K562 (cell line): ENCODE results near the gene CDKN2C. TPM values are rescaled to one million over a fixed set of nuclear protein-coding genes. Genes with fewer than 3 reads are reported as not detected.

Experiments used
- ARID1B ChIP-seq: fragments of 450-650 bp; IDR thresholded peaks from 2 replicates; pipeline ENCODE4 v1.6.1; 2016; ENCODE audit warnings: antibody characterized with exemption, mild to moderate bottlenecking, inconsistent platforms
- CHD1 ChIP-seq: fragments of 200-600 bp; sonication (generic); IDR thresholded peaks from one replicate; pipeline ENCODE4 v1.6.1; 2012; ENCODE audit warnings: mild to moderate bottlenecking, moderate library complexity, low read length, inconsistent platforms
- HDAC1 ChIP-seq, 2 experiments: fragments of 450-650 bp; IDR thresholded peaks; 2 replicates each; pipeline ENCODE4 v1.6.1; 2016 to 2017; ENCODE audit warnings: inconsistent platforms in 1 of 2, mild to moderate bottlenecking in 1 of 2, moderate library complexity in 1 of 2
- MAZ ChIP-seq, 2 experiments: fragments of 450-650 bp in 1 of 2; sonication (generic) in 1 of 2; formaldehyde crosslinking; IDR thresholded peaks in 1 of 2; conservative IDR thresholded peaks in 1 of 2; 2 replicates each; pipeline versions ENCODE4 v1.4.0 to v1.5.0; 2020; ENCODE audit warnings: mild to moderate bottlenecking in 1 of 2, missing genetic modification reagents in 1 of 2
- RBM22 ChIP-seq: fragments of 200-400 bp; formaldehyde crosslinking; IDR thresholded peaks from 2 replicates; pipeline ENCODE4 v1.6.1; 2018; ENCODE audit warnings: low read length, low read depth; ENCODE audit not compliant: poor library complexity, severe bottlenecking
- TAF1 ChIP-seq: IDR thresholded peaks from 2 replicates; pipeline ENCODE4 v1.6.1; 2011; ENCODE audit warnings: mild to moderate bottlenecking, low read length, moderate library complexity; ENCODE audit not compliant: insufficient read depth, control insufficient read depth, severe bottlenecking; ENCODE audit errors: extremely low read depth
- TBP ChIP-seq: optimal IDR thresholded peaks from 2 replicates; pipeline ENCODE3; 2011; ENCODE audit warnings: low read depth, low read length, improper control_type of control experiment
- ZNF217 ChIP-seq: sonication (generic); formaldehyde crosslinking; IDR thresholded peaks from 2 replicates; pipeline ENCODE4 v1.8.0; 2022; ENCODE audit warnings: mild to moderate bottlenecking, missing genetic modification reagents
- polyA plus RNA-seq, 8 experiments: library from polyadenylated mRNA; depleted of rRNA in 4 of 8; stranded (reverse) in 5 of 8; unstranded in 3 of 8; fragments of >200 nt; fragmentation: Nextera tagmentation in 2 of 8; fragmentation: Illumina TruSeq in 1 of 8; extraction: Ambion mirVana in 2 of 8; extraction: Trizol in 1 of 8; gene quantifications; 2 replicates each; pipeline versions ENCODE4 v1.2.1 to v1.2.3, GENCODE V29; 2011 to 2014; ENCODE audit warnings: inconsistent platforms in 1 of 8, missing spikeins in 1 of 8
- total RNA-seq, 7 experiments: library from RNA; depleted of rRNA in 6 of 7; stranded (reverse); fragments of >200 nt in 6 of 7; fragmentation: Illumina TruSeq in 2 of 7; extraction: Trizol in 2 of 7; gene quantifications; 2 replicates each; pipeline versions ENCODE4 v1.2.1 to v1.2.3, GENCODE V29; 2011 to 2021; ENCODE audit warnings: low replicate concordance in 1 of 7
- TF ChIP-seq, protein P1 (sequence below): fragments of 250-450 bp; sonication (Bioruptor Pico); IDR thresholded peaks from 2 replicates; pipeline ENCODE4 v1.8.0; 2022; ENCODE audit warnings: moderate library complexity, mild to moderate bottlenecking, inconsistent platforms
- TF ChIP-seq, protein P2 (sequence below), 2 experiments: fragments of 450-650 bp; IDR thresholded peaks; 2 replicates each; pipeline ENCODE4 v1.6.1; 2016
- TF ChIP-seq, protein P3 (sequence below), 2 experiments: fragments of 200-800 bp in 1 of 2; sonication (Bioruptor generic) in 1 of 2; sonication (generic) in 1 of 2; formaldehyde crosslinking in 1 of 2; IDR thresholded peaks in 1 of 2; conservative IDR thresholded peaks in 1 of 2; 2 replicates each; pipeline versions ENCODE4 v1.5.0 to v1.6.1; 2016 to 2020; ENCODE audit warnings: missing compliant biosample characterization in 1 of 2, missing genetic modification characterization in 1 of 2, missing genetic modification reagents in 1 of 2
- TF ChIP-seq, protein P4 (sequence below): fragments of 450-650 bp; formaldehyde crosslinking; IDR thresholded peaks from 2 replicates; pipeline ENCODE4 v1.4.0; 2020; ENCODE audit warnings: mild to moderate bottlenecking, moderate library complexity
- TF ChIP-seq, protein P5 (sequence below): sonication (generic); formaldehyde crosslinking; IDR thresholded peaks from 2 replicates; pipeline ENCODE4 v1.8.0; 2023; ENCODE audit warnings: mild to moderate bottlenecking, missing genetic modification reagents
- TF ChIP-seq, protein P6 (sequence below): sonication (generic); formaldehyde crosslinking; IDR thresholded peaks from 2 replicates; pipeline ENCODE4 v1.8.1; 2023; ENCODE audit warnings: mild to moderate bottlenecking, missing genetic modification reagents, moderate library complexity

The CDKN2C gene
- total and polyA plus RNA-seq, 9 of the 15 experiments (the other 6 are each of a cell fraction or from before 2014, with no cell fraction given), result 11.9 to 74.3 (median 45.9) TPM

DNA sequence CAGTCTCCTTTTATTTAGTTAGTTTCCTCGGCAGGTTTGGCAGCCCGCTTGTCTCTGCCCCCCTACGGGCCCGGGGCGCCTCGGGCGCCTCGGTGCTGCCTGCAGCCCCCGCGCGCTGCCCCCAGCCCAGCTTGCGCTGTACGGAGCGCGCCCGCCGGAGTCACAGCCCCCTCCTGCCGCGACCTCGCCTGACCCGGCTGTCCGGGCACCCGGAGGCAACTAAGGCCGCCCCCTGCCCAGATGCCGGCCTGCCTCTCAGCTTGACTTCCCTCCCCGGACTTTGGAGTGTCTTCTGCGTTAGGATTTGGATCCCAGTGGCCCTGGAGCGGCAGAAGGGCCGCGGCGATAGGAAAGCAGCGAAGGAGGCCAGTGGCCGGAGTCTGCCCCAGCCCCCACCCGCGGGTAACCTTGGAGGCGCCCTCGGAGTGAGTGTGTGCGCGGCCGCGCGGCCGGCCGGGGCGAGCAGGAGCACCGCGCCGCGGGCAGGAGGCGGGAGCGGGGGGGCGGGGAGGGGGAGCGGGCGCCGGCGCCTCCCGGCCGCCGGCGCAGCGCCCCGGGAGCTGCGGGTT lies 7.6 kb downstream of the CDKN2C start (continued):
- TF ChIP-seq TAF1, result peak; percentile 71
- TF ChIP-seq ZNF217, result no peak
- TF ChIP-seq, protein P1, sequence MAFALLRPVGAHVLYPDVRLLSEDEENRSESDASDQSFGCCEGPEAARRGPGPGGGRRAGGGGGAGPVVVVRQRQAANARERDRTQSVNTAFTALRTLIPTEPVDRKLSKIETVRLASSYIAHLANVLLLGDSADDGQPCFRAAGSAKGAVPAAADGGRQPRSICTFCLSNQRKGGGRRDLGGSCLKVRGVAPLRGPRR (CRISPR knock-in tag), result no peak
- TF ChIP-seq, protein P2, sequence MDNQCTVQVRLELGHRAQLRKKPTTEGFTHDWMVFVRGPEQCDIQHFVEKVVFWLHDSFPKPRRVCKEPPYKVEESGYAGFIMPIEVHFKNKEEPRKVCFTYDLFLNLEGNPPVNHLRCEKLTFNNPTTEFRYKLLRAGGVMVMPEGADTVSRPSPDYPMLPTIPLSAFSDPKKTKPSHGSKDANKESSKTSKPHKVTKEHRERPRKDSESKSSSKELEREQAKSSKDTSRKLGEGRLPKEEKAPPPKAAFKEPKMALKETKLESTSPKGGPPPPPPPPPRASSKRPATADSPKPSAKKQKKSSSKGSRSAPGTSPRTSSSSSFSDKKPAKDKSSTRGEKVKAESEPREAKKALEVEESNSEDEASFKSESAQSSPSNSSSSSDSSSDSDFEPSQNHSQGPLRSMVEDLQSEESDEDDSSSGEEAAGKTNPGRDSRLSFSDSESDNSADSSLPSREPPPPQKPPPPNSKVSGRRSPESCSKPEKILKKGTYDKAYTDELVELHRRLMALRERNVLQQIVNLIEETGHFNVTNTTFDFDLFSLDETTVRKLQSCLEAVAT (IDR thresholded peaks at IDR 0.05), result peak in 1 of 2 experiments; percentile 42; a peak in 2 of 4 replicates
- peak; percentile 87 to 94 for TF ChIP-seq MAZ (CRISPR knock-in tag; conservative IDR thresholded peaks at IDR 0.05 in 1 of 2, IDR thresholded peaks at IDR 0.05 in 1 of 2)
- peak; percentile 27 for TF ChIP-seq CHD1
- TF ChIP-seq ARID1B, result peak; percentile 15; the same call in 1 of the 2 replicates
- TF ChIP-seq TBP, result peak; percentile 56
- TF ChIP-seq RBM22, result peak; percentile 89
- TF ChIP-seq, protein P3, sequence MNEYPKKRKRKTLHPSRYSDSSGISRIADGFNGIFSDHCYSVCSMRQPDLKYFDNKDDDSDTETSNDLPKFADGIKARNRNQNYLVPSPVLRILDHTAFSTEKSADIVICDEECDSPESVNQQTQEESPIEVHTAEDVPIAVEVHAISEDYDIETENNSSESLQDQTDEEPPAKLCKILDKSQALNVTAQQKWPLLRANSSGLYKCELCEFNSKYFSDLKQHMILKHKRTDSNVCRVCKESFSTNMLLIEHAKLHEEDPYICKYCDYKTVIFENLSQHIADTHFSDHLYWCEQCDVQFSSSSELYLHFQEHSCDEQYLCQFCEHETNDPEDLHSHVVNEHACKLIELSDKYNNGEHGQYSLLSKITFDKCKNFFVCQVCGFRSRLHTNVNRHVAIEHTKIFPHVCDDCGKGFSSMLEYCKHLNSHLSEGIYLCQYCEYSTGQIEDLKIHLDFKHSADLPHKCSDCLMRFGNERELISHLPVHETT (CRISPR knock-in tag; conservative IDR thresholded peaks at IDR 0.05 in 1 of 2, IDR thresholded peaks at IDR 0.05 in 1 of 2), result peak in 1 of 2 experiments; percentile 95; a peak in 1 of 4 replicates
- TF ChIP-seq, protein P4, sequence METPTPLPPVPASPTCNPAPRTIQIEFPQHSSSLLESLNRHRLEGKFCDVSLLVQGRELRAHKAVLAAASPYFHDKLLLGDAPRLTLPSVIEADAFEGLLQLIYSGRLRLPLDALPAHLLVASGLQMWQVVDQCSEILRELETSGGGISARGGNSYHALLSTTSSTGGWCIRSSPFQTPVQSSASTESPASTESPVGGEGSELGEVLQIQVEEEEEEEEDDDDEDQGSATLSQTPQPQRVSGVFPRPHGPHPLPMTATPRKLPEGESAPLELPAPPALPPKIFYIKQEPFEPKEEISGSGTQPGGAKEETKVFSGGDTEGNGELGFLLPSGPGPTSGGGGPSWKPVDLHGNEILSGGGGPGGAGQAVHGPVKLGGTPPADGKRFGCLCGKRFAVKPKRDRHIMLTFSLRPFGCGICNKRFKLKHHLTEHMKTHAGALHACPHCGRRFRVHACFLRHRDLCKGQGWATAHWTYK, result peak; percentile 65; the same call in 1 of the 2 replicates
- no peak for TF ChIP-seq HDAC1 (IDR thresholded peaks at IDR 0.05)
- TF ChIP-seq, protein P5, sequence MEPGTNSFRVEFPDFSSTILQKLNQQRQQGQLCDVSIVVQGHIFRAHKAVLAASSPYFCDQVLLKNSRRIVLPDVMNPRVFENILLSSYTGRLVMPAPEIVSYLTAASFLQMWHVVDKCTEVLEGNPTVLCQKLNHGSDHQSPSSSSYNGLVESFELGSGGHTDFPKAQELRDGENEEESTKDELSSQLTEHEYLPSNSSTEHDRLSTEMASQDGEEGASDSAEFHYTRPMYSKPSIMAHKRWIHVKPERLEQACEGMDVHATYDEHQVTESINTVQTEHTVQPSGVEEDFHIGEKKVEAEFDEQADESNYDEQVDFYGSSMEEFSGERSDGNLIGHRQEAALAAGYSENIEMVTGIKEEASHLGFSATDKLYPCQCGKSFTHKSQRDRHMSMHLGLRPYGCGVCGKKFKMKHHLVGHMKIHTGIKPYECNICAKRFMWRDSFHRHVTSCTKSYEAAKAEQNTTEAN (CRISPR knock-in tag), result 0 out of 2 replicates have a peak, but pooled peaks have one; percentile 9
- TF ChIP-seq, protein P6, sequence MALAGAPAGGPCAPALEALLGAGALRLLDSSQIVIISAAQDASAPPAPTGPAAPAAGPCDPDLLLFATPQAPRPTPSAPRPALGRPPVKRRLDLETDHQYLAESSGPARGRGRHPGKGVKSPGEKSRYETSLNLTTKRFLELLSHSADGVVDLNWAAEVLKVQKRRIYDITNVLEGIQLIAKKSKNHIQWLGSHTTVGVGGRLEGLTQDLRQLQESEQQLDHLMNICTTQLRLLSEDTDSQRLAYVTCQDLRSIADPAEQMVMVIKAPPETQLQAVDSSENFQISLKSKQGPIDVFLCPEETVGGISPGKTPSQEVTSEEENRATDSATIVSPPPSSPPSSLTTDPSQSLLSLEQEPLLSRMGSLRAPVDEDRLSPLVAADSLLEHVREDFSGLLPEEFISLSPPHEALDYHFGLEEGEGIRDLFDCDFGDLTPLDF, result peak; percentile 73; the same call in 1 of the 2 replicates
